RWPE1 (cell line): ENCODE measurements around the gene NOXRED1.

Source experiments
- CTCF ChIA-PET: fragments of 350-600 bp; sonication (Branson Sonifier 250); formaldehyde crosslinking; extraction: SDS; loops from one replicate; lab custom pipeline; 2021; lab: Yijun Ruan, JAX
- POLR2A ChIA-PET: fragments of 400-600 bp; formaldehyde crosslinking; extraction: SDS; loops from one replicate; lab custom pipeline; 2020; ENCODE audit warnings: antibody characterized with exemption; ENCODE audit not compliant: low non-redundant PET; lab: Yijun Ruan, JAX
- DNase-seq: peaks from one replicate; pipeline ENCODE4 v3.0.0; 2012; ENCODE audit warnings: low spot score
- H3K27ac ChIP-seq: fragments of 450-650 bp; 2 replicates; pipeline ENCODE4 v1.5.1; 2017
- CTCF ChIP-seq: fragments of 450-650 bp; conservative IDR thresholded peaks from 2 replicates; pipeline ENCODE4 v1.5.1; 2017; ENCODE audit warnings: low read depth, mild to moderate bottlenecking

Gene NOXRED1

DNA sequence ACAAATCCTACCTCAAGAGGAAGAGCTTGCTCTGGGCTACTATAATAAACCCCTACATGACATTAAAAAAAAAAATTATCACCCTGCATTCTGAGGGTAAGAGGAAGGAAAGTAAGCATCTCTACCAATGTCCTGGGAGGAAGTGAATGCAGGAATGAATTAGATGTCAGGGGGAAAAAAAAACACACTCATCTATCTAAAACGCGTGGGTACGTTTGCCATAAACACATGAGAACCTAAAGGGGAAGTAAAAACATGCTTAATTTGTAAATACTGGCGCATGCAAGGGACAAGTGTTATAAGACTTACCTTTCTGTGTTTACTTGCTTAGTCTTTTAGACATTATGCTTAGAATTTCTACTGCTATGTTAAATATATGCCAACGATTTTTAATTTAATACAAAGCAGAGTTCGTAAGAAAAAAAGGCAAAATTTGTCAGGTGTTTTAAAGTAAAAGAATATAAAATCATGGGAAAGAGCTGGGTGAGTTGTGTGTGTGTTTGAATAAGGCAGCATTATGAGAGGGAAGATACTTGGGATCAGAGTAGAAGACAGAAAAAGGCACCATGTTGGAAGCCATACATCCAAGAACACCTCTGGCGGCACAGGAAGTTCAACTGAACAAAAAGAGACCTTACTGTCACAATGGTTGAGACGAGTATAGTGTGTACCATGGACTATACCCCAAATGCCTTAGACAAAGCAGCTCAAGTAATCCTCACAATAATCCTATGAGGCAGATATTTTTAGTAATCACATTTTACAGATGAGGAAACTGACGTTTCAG, 48.0 kb downstream of the NOXRED1 start:
- no peak for TF ChIP-seq CTCF
- H3K27ac ChIP-seq, result no peak overlapping the region
- CTCF ChIA-PET, result interaction anchor here (0.6 kb wide), 1 partner anchor 14 kb away, joined by 5 read pairs; no protein-coding TSS in a partner anchor
- POLR2A ChIA-PET, result no interaction called here
- DNase-seq, result no peak

DNA sequence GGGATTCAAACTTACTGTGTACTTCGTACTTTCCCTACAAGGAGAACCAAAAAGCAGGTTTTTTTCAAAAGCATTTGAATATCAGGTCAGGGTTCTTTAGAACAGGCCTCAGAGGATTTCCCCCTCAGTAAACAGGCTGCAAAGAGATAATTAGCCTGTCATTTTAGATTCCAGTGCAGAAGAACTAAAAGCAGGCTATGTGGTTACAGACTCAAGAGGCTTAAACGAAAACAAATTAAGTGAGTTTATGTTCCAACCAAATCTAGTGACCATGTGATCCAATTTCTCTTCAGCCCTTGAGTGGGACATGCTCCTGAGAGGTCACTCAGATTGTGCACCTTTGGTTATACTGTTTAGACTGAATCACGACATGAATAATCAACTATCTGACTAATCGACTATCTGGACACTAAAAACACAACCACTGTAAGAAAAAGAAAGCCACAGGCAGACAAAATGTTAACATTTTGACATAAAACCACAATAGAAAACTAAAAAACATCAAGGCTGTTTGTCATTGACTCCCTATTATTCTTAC, 51.0 kb downstream of the NOXRED1 start:
- ChIA-PET POLR2A (no interaction called here), CTCF (no interaction called here)
- no peak overlapping the region for H3K27ac ChIP-seq
- DNase-seq, result no peak
- TF ChIP-seq CTCF, result no peak

DNA sequence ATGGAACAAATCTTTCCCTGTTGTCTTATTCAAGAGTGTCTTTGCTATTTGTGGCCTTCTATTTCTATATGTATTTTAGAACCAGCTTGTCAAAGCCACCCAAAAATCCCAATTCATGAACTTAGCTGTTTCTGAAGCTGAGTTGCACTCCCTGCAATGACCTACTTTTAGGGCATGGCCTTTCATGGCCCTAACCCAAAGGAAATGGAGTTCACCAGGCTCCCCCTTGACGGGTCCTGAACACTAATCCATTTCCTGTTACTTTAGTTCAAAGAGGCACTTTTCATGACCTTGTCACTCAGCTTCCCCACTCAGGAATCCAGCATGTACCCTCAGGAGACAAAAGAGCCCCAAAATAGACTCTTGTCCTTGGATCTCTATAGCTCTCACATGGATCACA, 54.0 kb downstream of the NOXRED1 start:
- H3K27ac ChIP-seq, result no peak overlapping the region
- ChIA-PET CTCF (interaction anchor here (0.7 kb wide), 2 partner anchors 16 to 110 kb away, joined by 3 to 6 read pairs; no protein-coding TSS in a partner anchor), POLR2A (no interaction called here)
- no peak for DNase-seq
- TF ChIP-seq CTCF, result no peak

DNA sequence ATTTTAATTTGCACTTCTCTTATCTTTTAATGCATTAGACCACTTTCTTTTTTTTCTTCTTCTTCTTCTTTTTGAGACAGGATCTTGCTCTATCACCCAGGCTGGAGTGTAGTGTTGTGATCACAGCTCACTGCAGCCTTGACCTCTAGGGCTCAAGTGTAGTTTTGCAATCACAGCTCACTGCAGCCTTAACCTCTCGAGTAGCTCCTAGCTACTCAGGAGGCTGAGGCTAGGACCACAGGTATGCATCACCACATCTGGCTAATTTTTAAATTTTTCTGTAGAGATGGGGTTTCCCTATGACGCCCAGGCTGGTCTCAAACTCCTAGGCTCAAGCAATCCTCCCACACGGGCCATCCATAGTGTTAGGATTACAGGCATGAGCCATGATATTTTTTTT, 59.2 kb downstream of the NOXRED1 start:
- no peak for DNase-seq
- CTCF ChIA-PET, result interaction anchor here (0.6 kb wide), 1 partner anchor 238 kb away, joined by 6 read pairs; no protein-coding TSS in a partner anchor
- POLR2A ChIA-PET, result no interaction called here
- H3K27ac ChIP-seq, result no peak overlapping the region
- no peak for TF ChIP-seq CTCF

DNA sequence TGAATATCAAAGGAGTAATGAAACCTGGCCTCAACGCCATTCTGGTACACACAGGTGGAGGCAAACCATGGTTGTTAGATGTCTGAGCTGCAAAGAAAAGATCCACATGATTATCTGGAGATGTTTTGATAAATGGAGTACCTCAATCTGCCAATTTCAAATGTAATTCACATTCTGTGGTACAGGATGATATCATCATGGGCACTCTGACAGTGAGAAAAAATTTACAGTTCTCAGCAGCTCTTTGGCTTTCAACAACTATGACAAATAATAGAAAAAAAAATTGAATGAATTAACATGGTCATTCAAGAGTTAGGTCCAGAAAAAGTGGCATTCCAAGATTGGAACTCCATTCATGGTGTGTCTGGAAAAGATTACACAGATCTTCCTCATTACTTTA, 63.7 kb downstream of the NOXRED1 start:
- ChIA-PET CTCF (interaction anchor here (0.7 kb wide), 1 partner anchor 24 kb away, joined by 3 read pairs; no protein-coding TSS in a partner anchor), POLR2A (no interaction called here)
- no peak overlapping the region for H3K27ac ChIP-seq
- no peak for TF ChIP-seq CTCF
- DNase-seq, result no peak

DNA sequence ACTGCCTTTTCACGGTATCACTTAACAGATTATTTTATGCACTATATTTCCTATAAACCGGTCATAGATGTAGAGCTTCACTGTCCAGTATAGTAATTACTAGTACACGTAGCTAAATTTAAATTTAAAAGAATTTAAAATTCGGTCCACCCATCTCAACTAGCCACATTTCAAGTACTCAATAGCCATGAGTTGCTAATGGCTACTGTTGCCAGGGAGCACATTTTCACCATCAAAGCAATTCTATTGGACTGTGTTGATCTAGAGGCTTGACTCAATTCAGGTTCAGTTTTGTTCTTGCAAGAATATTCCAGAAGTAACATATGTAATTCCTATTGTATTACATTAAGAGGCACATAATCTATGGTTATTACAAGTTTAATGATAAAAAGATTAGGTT, 66.4 kb downstream of the NOXRED1 start:
- no peak for TF ChIP-seq CTCF
- CTCF ChIA-PET, result no interaction called here
- DNase-seq, result no peak
- no peak overlapping the region for H3K27ac ChIP-seq
- POLR2A ChIA-PET, result no interaction called here
